ENCODE results near the gene SPRR1A. TPM values are rescaled to one million over a fixed set of nuclear protein-coding genes. Genes with fewer than 3 reads are reported as not detected.

The SPRR1A gene, protein sequence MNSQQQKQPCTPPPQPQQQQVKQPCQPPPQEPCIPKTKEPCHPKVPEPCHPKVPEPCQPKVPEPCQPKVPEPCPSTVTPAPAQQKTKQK
- total RNA-seq (2021; ENCODE audit: unreplicated experiment) (not detected), Bru-seq, nascent RNA (not detected), BruChase-seq, experiment 1, labeled RNA remaining after a 2-hour chase (not detected), BruChase-seq, experiment 2, labeled RNA remaining after a 6-hour chase (not detected)
- polyA plus RNA-seq (2012; ENCODE audit: insufficient read length), result not detected
- long read RNA-seq, result 0 reads

DNA sequence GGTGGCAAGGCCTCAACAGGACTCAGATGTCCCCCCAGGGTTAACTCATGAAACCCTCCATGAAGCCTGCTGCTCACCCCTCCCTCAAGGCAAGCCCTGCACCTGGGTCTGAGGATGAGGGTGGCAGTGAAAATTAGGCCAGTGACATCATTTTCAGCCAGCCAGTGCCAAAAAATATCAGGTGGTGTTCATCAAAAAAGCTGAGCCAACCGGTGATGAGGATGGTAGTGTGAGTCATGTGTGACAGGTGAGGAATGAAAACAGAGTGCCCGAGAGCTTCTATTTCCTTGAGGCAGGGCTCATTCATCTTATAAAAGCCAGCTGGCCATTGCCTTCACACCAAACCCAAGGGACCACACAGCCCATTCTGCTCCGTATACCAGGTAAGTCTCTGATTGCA, at the start of gene SPRR1A:
SPRR1A (plus strand) TSS at position 339 of the 400 bp plus-strand sequence. CDS start 1,150 bp downstream, outside the sequence.
- ChIA-PET POLR2A (no interaction called here), CTCF (no interaction called here)
- TF ChIP-seq POLR2AphosphoS5 (IDR thresholded peaks at IDR 0.05; ENCODE audit: low read depth, low read length) (no peak), SIN3A (IDR thresholded peaks at IDR 0.05; ENCODE audit: borderline replicate concordance, insufficient read depth, low read depth, low read length) (no peak), TCF7L2 (IDR thresholded peaks at IDR 0.05; ENCODE audit: low read depth, low read length) (no peak)
- TF ChIP-seq, protein P1, sequence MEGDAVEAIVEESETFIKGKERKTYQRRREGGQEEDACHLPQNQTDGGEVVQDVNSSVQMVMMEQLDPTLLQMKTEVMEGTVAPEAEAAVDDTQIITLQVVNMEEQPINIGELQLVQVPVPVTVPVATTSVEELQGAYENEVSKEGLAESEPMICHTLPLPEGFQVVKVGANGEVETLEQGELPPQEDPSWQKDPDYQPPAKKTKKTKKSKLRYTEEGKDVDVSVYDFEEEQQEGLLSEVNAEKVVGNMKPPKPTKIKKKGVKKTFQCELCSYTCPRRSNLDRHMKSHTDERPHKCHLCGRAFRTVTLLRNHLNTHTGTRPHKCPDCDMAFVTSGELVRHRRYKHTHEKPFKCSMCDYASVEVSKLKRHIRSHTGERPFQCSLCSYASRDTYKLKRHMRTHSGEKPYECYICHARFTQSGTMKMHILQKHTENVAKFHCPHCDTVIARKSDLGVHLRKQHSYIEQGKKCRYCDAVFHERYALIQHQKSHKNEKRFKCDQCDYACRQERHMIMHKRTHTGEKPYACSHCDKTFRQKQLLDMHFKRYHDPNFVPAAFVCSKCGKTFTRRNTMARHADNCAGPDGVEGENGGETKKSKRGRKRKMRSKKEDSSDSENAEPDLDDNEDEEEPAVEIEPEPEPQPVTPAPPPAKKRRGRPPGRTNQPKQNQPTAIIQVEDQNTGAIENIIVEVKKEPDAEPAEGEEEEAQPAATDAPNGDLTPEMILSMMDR (IDR thresholded peaks at IDR 0.05), result no peak
- TF ChIP-seq, protein P2, sequence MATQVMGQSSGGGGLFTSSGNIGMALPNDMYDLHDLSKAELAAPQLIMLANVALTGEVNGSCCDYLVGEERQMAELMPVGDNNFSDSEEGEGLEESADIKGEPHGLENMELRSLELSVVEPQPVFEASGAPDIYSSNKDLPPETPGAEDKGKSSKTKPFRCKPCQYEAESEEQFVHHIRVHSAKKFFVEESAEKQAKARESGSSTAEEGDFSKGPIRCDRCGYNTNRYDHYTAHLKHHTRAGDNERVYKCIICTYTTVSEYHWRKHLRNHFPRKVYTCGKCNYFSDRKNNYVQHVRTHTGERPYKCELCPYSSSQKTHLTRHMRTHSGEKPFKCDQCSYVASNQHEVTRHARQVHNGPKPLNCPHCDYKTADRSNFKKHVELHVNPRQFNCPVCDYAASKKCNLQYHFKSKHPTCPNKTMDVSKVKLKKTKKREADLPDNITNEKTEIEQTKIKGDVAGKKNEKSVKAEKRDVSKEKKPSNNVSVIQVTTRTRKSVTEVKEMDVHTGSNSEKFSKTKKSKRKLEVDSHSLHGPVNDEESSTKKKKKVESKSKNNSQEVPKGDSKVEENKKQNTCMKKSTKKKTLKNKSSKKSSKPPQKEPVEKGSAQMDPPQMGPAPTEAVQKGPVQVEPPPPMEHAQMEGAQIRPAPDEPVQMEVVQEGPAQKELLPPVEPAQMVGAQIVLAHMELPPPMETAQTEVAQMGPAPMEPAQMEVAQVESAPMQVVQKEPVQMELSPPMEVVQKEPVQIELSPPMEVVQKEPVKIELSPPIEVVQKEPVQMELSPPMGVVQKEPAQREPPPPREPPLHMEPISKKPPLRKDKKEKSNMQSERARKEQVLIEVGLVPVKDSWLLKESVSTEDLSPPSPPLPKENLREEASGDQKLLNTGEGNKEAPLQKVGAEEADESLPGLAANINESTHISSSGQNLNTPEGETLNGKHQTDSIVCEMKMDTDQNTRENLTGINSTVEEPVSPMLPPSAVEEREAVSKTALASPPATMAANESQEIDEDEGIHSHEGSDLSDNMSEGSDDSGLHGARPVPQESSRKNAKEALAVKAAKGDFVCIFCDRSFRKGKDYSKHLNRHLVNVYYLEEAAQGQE (IDR thresholded peaks at IDR 0.05; ENCODE audit: insufficient read depth in 1 of 2, low read depth in 2 of 2, low read length in 1 of 2), result no peak
- Histone ChIP-seq H3K27me3 (ENCODE audit: control insufficient read depth, insufficient read depth, low read length) (no peaks in the 10 kb centered on the region; the same call in none of the 2 replicates), H3K4me3 (ENCODE audit: low read depth in 2 of 2, low read length in 2 of 2) (no peak within 1 kb of the TSS), H3K4me1 (ENCODE audit: control insufficient read depth, insufficient read depth, low read length) (no peaks in the 10 kb centered on the region), H3K9me3 (ENCODE audit: control insufficient read depth, insufficient read depth, low read depth, low read length) (no peaks in the 10 kb centered on the region), H3K27ac (ENCODE audit: low read length) (no peak within 1 kb of the TSS), H3K36me3 (ENCODE audit: control insufficient read depth, insufficient read depth, low read length) (no peaks in the 10 kb centered on the region)
- no peak for ATAC-seq
- in situ Hi-C loops (cut with HindIII; ENCODE audit: low pct_unique_long_range_greater_than_20kb, low sequenced_read_pairs), result no loop called here
- no TSS peak for BruUV-seq (replicated peaks)
- no peak for DNase-seq (ENCODE audit: low read depth, low spot score)
- intact Hi-C loops (cut with micrococcal nuclease; ENCODE audit: unreplicated experiment), result no loop called here

DNA sequence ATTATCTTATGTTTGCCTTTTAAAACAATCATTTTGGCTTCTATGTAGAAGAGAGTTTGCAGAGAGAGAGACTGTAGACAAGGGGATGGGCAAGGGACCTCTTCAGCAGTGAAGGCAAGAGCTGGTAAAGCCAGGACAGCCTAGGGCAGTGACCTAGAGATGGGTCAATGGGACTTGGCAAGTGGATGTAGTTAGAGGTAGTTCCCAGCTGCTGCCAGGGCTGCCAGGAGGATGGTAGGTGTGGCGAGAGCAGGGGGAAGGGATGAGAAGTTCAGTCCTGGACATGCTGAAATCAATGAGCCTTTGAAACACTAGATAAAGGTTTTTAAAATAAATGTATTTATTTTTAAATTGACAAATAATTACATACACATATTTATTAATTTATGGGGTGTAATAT, 43.3 kb upstream of the SPRR1A start:
- Histone ChIP-seq H3K27ac (ENCODE audit: low read length) (no peak overlapping the region), H3K36me3 (ENCODE audit: control insufficient read depth, insufficient read depth, low read length) (no peaks in the 10 kb centered on the region), H3K4me1 (ENCODE audit: control insufficient read depth, insufficient read depth, low read length) (no peaks in the 10 kb centered on the region), H3K27me3 (ENCODE audit: control insufficient read depth, insufficient read depth, low read length) (no peaks in the 10 kb centered on the region), H3K4me3 (ENCODE audit: low read depth in 2 of 2, low read length in 2 of 2) (no peak overlapping the region), H3K9me3 (ENCODE audit: control insufficient read depth, insufficient read depth, low read depth, low read length) (no peaks in the 10 kb centered on the region)
- ChIA-PET POLR2A (no interaction called here), CTCF (no interaction called here)
- intact Hi-C loops (cut with micrococcal nuclease; ENCODE audit: unreplicated experiment), result no loop called here
- in situ Hi-C loops (cut with HindIII; ENCODE audit: low pct_unique_long_range_greater_than_20kb, low sequenced_read_pairs), result no loop called here
- DNase-seq (ENCODE audit: low read depth, low spot score), result no peak
- ATAC-seq, result no peak
- BruUV-seq (replicated peaks), result no TSS peak
- TF ChIP-seq, protein P1 (IDR thresholded peaks at IDR 0.05), result no peak
- TF ChIP-seq, protein P2 (IDR thresholded peaks at IDR 0.05; ENCODE audit: insufficient read depth in 1 of 2, low read depth in 2 of 2, low read length in 1 of 2), result no peak
- TF ChIP-seq TCF7L2 (IDR thresholded peaks at IDR 0.05; ENCODE audit: low read depth, low read length) (no peak), POLR2AphosphoS5 (IDR thresholded peaks at IDR 0.05; ENCODE audit: low read depth, low read length) (no peak), SIN3A (IDR thresholded peaks at IDR 0.05; ENCODE audit: borderline replicate concordance, insufficient read depth, low read depth, low read length) (no peak)
